Suppressor macrophage treated with lipopolysaccharide for 4 hours (primary cell): Measurements from ENCODE around the gene CD99.
"Not testable (repeated sequence)": the region's sequence is repeated elsewhere in the genome, so short reads cannot be mapped to it uniquely, and the experiment has no call there.

Experiments used
- DNase-seq: peaks from one replicate; pipeline ENCODE4 v3.0.0-alpha.2; 2020

CD99 gene

GRCh38 chrX:2780472-2781225, 89.6 kb downstream of the CD99 start:
- not testable (repeated sequence) for DNase-seq

GRCh38 chrX:2781226-2781571, 90.1 kb downstream of the CD99 start:
- no peak for DNase-seq

- no peak for DNase-seq
Measured at GRCh38 chrX:2781698-2782097, 90.6 kb downstream of the CD99 start.

- DNase-seq, result no peak
Measured at GRCh38 chrX:2782171-2782570, 91.1 kb downstream of the CD99 start.

GRCh38 chrX:2782778-2783177, 91.7 kb downstream of the CD99 start:
- no peak for DNase-seq

- no peak for DNase-seq
Measured at GRCh38 chrX:2784026-2784425, 92.9 kb downstream of the CD99 start.

GRCh38 chrX:2785538-2785937, 94.4 kb downstream of the CD99 start:
- DNase-seq, result no peak

GRCh38 chrX:2788980-2789379, 97.9 kb downstream of the CD99 start:
- DNase-seq, result peak; percentile 28

- DNase-seq, result no peak
Measured at GRCh38 chrX:2789569-2789968, 98.5 kb downstream of the CD99 start.
